GM13976 (cell line): ENCODE results near the gene BSPRY.

Source experiments
- DNase-seq: peaks from one replicate; pipeline ENCODE4 v3.0.0; 2012; ENCODE audit warnings: low spot score
- in situ Hi-C: fragments of 300-500 bp; cut with MboI; formaldehyde crosslinking; loops from one replicate; pipeline ENCODE4 v1.12.0; 2022; ENCODE audit warnings: low sequenced_read_pairs, mixed read lengths, inconsistent platforms; ENCODE audit not compliant: unreplicated experiment
- TF ChIP-seq, protein P1 (sequence below): IDR thresholded peaks from 2 replicates; pipeline ENCODE4 v1.5.1; 2012; ENCODE audit warnings: borderline replicate concordance, mild to moderate bottlenecking; ENCODE audit not compliant: insufficient read depth; ENCODE audit errors: extremely low read depth, missing control alignments, control extremely low read depth

BSPRY gene

DNA sequence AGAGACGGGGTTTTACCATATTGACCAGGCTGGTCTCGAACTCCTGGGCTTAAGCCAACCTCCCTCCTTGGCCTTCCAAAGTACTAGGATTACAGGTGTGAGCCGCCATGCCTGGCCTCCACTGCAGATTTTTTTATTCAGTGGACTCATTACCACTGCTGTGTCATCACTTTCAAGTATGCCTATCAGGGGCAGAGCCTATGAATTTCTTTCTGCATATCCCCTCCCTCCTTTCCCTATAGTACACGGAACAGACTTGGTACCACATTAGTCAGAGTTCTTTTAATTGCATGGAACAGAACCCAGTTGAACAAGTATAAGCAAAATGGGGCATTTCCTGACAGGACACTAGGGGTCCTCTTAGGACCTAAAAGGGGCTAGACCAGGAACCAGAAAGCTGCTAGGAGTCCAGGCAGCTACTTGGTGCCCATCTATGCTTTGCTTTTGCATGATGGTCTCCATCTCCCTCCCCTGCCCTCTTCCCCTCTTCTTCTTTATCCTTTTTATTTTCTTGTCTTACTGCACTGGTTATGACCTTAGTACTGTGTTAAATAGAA, 5.8 kb downstream of the BSPRY start:
- TF ChIP-seq, protein P1, sequence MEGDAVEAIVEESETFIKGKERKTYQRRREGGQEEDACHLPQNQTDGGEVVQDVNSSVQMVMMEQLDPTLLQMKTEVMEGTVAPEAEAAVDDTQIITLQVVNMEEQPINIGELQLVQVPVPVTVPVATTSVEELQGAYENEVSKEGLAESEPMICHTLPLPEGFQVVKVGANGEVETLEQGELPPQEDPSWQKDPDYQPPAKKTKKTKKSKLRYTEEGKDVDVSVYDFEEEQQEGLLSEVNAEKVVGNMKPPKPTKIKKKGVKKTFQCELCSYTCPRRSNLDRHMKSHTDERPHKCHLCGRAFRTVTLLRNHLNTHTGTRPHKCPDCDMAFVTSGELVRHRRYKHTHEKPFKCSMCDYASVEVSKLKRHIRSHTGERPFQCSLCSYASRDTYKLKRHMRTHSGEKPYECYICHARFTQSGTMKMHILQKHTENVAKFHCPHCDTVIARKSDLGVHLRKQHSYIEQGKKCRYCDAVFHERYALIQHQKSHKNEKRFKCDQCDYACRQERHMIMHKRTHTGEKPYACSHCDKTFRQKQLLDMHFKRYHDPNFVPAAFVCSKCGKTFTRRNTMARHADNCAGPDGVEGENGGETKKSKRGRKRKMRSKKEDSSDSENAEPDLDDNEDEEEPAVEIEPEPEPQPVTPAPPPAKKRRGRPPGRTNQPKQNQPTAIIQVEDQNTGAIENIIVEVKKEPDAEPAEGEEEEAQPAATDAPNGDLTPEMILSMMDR: no peak
- in situ Hi-C loops: no loop called here
- no peak for DNase-seq

DNA sequence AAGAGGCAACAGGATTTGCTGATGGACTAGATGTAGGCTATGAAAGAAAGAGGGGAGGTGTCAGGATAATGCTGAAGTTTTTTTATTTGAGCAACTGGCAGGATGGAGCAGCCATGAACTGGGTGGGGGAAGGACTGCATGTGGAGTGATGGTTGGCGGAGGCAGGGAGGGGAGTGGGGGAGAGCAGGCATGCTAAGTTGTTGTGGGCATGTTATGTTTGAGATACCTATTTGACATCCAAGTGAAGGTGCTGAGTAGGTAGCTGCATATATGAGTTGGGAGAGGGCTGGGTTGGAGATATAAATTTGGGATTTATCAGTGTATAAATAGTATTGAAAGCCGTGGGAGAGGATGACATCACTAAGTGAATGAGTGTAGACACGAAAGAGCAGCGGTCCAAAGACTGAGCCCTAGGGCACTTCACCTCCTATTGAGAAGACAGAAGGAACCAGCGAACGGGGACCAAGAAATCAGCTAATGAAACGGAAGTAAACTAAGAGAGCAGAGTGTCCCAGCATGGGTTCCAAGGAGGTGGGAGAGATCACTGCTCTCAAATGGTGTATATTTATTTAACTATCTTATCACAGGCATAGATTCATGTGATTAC, 7.4 kb downstream of the BSPRY start:
- no peak for DNase-seq
- TF ChIP-seq, protein P1: no peak
- in situ Hi-C loops: no loop called here

DNA sequence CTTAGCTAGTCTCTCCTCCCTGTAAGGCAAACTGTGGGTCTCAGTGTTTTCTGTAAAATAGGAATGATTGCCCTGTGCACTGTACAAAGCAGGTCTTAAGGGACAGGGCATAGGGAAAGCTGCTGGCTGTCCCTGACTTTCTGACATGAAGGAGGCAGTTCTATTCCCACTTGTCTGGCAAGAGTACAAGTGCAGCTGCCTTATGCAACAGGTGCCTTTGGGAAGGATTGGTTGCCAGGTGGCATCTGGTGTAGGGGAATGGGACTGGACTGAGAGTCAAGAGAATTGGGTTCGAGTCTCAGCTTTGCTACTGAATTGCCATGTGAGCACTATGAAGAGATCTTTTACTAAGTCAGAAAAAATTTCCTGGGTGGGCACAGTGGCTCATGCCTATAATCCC, 10.0 kb downstream of the BSPRY start:
- no peak for DNase-seq
- in situ Hi-C loops: no loop called here
- TF ChIP-seq, protein P1: no peak

DNA sequence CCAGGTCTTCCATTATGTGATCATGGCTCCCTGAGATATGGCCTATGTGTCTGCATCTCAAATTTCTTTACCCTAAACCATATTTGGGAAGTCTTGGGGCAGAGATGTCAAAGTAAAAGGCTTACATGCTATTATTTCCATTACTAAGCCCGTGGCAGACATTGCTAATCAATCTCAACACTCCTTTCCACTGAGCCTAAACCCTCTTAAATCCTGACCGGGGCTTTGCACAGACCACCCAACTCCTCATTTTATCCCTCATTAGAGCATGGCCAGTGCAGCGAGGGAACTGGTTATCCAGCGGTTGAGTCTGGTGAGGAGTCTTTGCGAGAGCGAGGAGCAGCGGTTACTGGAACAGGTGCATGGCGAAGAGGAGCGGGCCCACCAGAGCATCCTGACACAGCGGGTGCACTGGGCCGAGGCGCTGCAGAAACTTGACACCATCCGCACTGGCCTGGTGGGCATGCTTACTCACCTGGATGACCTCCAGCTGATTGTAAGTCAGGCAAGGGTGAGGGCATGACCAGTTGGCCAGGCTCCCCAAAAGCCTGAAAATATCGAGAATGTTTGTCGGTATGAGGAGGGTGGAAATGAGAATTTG, 11.0 kb downstream of the BSPRY start:
- in situ Hi-C loops: no loop called here
- TF ChIP-seq, protein P1: no peak
- no peak for DNase-seq

DNA sequence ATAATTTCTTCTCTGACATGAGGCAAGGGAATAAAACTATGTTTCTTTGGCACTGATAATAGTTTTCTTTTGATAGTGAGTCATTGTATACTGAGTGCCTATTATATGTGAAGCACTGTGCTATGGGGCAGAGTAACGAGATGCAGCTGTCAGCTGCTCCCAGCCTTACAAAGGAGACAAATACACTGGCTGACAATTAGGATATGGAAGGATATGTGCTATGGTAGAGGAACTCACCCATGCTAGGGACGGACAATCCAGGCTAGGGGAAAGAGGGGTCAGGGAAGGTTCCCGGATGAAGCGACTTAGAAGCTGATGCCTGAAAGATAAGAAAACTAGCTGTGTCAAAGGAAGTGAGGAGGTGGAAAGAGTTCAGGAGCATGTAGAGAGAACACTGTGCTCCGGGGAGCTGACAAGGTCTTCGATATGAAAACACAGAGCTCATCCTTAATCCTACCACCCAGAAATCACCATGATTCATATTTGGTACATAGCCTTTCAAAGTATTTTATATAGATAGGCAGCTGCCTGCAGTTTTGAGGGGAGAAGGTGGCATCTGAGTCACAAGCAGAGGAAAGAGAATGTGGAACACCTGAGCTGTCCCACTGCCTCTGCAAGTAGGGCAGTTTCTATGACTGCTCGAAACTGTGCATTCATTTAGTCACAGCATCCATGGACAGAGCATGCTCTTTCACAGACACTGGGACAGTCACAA, 12.1 kb downstream of the BSPRY start:
- DNase-seq: no peak
- in situ Hi-C loops: no loop called here
- TF ChIP-seq, protein P1: no peak

DNA sequence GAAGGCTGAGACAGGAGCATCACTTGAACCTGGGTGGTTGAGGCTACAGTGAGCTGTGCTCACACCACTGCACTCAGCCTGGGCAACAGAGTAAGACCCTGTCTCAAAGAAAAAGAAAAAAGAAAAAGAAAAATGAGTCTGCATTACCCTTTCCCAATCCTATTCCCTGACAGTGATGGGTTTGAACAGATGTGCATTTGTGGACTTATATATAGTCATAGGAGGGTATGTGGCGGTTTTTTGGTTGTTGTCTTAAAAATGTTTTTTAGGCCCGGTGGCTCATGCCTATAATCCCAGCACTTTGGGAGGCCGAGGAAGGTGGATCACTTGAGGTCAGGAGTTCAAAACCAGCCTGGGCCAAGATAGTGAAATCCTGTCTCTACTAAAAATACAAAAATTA, 14.0 kb downstream of the BSPRY start:
- in situ Hi-C loops: no loop called here
- DNase-seq: no peak
- TF ChIP-seq, protein P1: no peak
